HG03039 (cell line): ENCODE measurements around the gene LDB2.

Experiments
- ATAC-seq: cut with Tn5 transposase; IDR thresholded peaks from one replicate; pipeline ENCODE4 v1.9.1; 2021; ENCODE audit warnings: mild to moderate bottlenecking, moderate library complexity; ENCODE audit not compliant: unreplicated experiment

LDB2 gene

DNA sequence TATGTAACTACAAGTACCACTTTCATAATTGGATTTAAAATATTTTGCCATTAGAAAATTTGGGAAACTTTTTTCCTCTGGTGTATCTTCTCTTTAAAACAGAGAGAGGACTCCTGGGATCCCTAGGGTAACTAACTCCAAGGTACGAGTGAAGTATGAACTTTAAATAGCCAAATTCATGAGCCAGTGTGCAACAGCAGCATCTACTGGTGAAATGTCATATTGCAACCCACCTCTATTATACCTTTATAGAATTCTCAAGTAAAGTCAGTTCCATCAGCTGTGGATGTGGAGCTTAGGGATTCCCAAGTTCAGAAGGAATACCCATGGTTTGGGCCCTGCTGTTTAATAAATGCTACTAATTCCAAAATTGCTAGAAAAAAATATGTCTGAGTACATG is 389.5 kb downstream of the LDB2 start:
- no peak for ATAC-seq

DNA sequence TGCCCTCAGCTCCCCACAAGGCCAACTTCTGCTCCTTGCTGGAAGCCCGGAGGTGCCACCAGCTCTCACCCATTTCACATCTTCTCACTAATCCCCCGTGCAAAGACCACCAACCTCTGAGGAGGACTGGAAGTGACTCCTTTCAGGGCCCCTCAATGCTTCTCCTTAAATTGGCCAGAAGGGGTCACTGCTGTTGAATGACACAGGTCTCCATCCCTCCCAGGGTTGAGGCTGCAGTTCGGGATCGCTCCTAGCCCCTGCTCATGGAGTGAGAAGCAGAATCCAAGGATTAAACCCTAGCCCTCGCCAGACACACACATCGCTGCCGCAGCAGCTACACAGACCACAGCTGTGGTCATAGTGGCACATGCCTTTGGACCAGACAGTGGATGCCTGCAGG is 392.7 kb downstream of the LDB2 start:
- no peak for ATAC-seq

DNA sequence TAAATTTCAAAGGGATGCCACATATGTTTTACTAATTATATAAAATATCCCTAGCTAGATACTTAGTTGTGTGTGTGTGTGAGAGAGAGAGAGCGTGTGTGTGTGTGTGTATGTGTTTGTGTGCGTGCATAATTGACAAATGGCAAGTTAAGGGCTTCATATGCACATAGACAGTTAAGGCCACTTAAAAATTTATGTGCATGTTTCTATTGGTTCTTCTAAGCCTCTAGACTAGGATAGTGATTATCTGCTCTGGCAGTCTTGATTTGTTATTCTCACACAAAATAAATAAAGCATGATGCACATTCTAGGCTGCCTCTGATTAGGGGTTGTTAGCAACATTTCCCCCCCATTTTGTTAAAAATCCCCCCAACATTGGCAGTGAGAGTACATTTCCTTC is 393.2 kb downstream of the LDB2 start:
- no peak for ATAC-seq

DNA sequence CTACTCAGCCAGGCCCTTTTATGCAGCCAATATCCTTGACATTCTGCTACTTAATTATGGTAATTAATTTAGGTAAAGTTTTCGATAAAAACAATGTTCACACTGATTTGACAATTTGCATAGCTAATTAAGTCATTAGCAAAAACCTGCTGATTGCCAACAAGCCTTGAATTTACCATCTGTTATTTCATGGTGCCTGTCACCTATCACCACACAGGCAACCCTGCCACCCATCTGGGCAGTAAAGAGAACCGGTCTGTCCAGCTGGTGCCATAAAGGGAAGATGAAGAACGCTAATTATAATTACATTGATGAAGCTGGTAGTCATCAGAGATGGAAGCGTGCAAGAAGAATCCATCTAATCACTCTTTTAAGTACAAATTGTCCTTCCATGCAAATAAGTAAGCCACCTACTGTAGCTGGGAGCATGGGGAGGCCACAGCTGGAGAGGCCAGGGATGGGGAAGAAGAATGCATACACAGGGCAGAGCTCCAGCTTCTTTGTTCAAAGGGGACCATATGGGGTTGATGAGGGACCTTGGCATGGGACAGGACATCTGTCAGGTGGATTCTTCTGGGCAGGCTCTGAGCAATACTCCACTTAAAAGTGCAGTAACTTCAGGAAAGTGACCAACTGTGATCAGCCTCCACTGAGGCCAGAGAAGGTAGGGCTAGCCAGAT is 394.9 kb downstream of the LDB2 start:
- no peak for ATAC-seq

DNA sequence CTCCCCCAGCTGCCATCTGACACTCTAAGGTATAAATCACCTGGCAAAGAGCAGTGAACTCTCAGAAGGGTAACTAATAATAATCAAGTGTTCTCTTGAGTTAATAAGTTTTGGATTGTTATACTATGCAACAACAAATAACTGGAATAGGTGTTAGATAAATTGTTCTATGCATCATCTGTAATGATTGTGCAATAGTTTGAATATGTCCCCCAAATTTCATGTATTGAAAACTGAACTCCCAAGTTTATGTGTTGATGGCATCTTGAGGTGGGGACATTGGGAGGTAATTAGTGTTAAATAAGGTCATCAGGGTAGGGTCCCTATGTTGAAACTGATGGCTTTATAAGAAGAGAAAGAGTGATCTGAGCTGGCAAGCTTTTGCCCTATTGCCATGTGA is 399.5 kb downstream of the LDB2 start:
- ATAC-seq, result no peak

DNA sequence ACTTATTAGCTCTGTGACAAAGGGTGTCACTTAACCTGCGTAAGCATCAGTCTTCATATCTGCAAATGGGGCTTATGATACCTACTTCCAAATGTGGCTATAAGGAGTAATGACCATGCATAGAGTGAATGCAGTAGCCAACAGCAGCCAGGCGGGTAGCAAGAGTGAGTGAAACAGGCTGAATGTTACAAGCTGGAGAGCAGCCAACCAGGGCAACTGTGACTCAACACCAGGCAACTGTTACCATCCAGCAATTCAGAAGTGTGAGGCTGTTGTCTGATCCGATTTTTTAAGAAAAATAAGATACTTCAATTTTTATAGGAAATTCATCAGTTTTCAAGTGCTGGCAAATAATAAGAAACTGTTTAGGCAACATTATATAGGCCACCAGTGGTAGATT is 401.9 kb downstream of the LDB2 start:
- ATAC-seq, result no peak

DNA sequence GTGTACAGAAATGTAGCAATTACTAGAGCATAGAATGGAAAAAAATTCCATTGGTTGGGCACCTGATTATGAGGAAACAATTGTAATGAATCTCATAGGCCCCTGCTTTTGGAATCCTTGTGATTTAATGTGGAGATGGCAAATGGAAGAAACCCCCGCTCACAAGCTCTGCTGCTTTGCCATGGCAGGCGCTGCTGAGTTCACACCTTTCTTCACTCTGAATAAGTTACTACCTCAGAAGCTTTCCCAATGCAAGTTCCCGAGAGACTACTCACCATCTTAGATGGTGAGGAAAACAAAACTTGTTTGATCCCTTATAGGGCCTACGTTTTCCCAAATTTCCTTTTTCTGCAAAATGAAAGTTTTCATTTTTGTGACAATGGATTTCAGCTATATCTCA is 405.6 kb downstream of the LDB2 start:
- ATAC-seq, result no peak

DNA sequence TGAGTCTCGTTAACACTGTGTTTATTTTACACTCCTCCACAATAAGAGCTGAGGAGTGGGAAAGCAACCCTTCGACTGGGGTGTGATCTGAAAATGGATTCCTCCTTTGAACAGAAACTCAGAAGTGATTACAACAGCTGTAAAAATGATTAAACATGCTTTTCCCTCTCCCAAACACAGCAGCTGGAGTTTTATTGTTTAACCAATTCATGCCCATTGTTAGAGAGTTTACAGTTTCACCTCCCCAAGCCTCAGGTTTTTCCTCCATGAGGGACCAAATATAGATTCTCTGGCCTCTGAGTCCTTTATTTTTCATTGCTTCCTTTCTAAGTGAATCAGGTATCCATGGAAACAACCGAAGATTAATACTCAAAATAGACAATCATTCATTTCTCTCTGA is 409.2 kb downstream of the LDB2 start:
- ATAC-seq, result no peak

DNA sequence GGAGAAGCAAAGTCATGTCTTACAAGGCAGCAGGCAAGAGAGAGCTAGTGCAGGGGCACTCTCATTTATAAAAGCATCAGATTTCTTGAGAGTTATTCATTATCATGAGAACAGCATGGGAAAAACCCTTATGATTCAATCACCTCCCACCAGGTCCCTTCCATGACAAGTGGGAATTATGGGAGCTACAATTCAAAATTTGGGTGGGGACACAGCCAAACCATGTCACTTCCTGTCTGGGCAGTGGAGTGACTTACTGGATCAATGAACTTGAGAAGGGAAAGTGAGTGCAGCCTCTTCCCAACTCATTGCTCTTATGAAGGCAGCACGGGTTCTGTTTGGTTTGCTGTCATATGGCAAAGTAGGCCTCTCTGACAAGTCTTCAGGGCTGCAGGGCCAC is 410.4 kb downstream of the LDB2 start:
- ATAC-seq, result no peak

DNA sequence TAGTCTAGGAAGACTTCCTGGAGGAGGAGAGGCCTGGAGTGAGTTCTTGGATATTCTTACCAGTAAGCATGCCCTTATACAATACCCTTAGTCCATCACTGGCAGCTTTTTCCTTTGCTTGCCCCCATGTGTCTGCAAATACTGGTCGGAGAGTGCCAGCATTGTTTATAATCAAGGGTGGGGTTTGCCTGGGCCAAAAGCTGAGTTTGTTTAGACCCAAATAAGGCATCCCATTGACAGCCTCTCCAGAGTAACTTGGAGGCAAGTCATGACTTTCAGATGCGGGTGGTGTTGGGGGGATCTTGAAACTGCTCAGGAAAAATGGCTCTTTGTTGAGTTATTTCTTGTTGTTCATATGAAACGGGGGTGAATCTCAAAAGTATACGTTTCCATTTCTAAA is 413.7 kb downstream of the LDB2 start:
- no peak for ATAC-seq

DNA sequence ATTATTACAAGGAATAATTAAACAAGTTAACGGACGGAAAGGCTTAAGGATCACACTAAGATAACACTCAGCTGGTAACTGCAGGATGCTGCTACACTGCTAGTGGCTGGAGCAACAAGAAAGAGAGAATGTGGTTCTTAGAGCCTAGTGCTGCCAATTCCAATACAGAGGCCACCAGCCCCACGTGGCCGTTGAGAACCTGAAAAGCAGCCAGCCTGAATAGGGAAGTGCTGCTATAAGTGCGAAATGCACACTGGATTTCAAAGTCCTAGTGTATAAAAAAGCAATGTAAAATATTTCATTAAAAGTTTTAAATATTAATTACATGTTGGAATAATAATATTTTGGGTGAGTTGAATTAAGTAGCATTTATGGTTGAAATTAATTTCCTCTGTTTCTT is 414.9 kb downstream of the LDB2 start:
- no peak for ATAC-seq

DNA sequence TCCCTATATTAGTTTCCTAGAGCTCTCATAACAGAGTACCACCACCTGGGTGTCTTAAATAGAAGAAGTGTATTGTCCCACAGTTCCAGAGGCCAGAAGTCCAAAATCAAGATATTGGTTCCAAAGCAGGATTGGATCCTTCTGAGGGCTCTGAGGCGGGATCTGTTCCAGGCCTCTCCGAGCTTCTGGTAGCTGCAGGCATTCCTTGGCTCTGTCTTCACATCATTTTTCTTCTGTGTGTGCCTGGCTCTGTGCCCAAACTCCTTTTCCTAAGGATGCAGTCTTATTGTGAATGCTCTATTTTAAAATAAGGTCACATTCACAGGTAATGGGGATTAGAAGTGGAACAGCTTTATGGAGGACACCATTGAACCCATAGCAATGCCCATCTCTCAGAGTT is 418.4 kb downstream of the LDB2 start:
- no peak for ATAC-seq

DNA sequence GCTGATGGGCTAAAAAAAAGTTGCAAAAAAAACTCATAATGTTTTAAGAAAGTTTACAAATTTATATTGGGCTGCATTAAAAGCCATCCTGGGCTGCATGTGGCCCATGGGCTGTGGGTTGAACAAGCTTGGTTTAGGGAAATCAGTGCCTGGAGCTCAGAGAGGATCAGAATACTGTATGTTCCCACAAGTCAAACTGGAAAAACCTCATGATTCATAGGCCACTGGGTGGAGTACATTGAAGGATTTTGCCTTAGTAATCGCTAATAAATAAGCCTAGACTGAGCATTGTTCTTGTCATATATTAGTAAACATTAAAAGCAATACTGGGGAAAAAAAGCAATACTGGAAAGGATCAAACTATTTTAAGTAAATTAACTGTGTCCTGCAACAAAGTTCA is 425.9 kb downstream of the LDB2 start:
- ATAC-seq, result no peak

DNA sequence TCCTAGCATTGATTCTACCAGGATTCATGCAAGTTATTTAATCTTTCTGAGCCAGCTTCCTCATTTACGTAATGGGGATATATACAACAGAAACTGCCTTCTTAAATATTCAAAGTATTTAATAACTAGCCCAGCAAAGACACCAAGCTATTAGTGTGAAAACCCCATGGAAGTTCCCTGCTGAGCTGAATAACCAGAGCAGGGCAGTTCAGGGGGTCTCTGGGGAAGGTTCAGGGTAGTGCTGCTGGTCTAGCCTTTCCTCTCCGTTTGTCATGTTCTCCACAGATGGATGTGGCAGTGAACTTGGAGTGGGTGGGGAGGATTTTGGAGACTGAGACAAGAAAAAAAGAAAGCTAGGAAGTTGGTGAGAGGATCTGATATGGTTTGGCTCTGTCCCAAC is 431.4 kb downstream of the LDB2 start:
- no peak for ATAC-seq

DNA sequence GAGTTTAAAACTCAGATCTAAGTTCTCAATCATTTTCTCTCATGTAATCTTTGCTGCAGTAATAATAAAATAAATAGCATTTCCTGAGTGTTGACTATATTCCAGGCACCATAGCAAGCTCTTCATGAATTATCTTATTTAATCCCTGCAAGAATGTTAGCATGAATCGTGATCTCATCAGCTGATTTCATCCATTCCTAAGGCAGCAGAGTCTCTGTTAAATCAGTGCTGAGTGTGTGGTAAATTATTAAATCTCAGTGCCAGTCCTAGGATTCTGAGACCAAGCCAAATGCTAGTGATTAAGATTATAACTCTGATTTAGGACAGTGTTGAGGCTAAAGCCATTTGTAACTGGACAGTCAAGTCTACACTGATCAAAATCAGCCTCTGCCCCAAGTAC is 431.9 kb downstream of the LDB2 start:
- no peak for ATAC-seq

DNA sequence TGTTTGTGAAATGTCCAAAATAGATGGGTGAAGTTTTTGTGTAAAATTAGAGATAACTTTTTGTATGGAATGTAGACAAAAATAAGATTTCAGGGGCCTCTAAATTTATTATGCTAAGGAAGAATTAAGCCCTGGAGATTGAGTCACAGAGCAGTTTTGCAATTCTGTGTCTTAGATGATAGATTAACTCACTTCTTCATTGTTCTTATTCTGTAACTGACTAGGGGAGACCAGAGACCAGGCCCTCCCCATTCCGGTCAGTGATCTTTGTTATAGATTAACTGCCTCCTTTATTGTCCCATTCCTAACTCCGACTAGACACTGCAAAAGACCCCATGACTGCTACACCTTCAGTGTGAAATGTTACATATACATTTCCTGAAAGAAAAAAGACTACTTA is 433.8 kb downstream of the LDB2 start:
- no peak for ATAC-seq

DNA sequence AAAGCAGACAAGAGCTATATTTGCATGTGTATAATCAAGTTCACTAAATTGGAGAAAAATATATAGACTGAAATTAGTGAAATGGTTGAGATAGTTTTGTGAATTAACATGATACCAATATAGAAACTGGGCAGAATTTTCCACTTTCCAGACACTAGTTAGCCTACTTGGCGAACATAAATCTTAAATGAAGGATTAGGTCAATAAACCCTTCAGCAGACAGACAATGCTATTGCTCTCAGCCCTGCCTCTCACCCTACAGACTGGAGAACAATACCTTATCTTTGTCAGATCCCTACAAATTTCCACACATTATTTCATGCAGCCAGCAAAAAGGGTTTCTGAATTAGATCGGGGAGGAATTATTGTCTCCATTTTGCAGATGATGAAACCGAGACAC is 435.8 kb downstream of the LDB2 start:
- ATAC-seq, result no peak

DNA sequence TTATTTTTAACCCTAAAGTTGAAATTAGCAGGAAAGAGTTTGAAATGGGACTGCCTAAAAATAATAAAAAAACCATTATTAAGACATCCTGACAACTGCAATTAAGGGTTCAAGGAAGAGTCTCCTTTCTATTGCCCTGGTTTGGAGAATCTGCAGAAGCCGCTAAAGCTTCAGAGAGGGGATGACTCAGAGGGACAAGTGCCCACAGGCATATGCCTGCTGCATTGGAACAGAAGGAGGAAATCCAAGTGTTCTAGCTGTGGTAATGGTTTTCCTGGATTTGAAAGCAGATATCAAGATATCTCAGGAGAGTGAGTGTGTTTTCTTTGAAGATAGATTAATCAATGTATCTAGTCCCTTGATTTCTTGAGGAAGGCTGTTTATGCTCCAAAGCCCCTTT is 437.1 kb downstream of the LDB2 start:
- ATAC-seq, result no peak

DNA sequence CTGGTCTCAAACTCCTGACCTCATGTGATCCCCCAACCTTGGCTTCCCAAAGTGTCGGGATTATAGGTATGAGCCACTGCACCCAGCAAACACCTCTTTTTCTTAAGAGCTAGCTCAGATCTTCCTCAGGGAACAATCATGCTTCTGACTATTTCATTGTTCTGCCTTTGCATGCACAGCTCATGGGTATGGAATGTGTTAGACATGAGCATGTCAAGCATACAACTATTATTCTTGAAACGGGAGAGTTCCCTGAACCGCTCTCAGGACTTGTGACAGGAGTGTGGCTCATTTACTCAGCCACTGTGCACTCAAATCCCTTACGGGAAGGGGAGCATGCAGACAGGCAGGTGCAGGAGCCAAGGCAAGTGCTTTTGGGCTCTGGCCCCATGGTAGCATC is 440.5 kb downstream of the LDB2 start:
- no peak for ATAC-seq
